ENCODE results near the gene MPPED2.

Gene MPPED2

GRCh38 chr11:30405385-30405784 is 180.8 kb downstream of the MPPED2 start:
- Mint-ChIP-seq H3K27me3 (ENCODE audit: low read depth, poor library complexity) (peaks cover 11% of the 10 kb centered on the region), H3K9me3 (no peaks in the 10 kb centered on the region), H3K36me3 (ENCODE audit: low read depth) (no peaks in the 10 kb centered on the region), H3K4me3 (no peak overlapping the region), H3K27ac (no peak overlapping the region), H3K4me1 (peaks cover 36% of the 10 kb centered on the region)
- TF ChIP-seq CTCF (IDR thresholded peaks at IDR 0.05): no peak
- DNase-seq: no peak

GRCh38 chr11:30404136-30404535 is 182.0 kb downstream of the MPPED2 start:
- TF ChIP-seq CTCF (IDR thresholded peaks at IDR 0.05): no peak
- no peak for DNase-seq
- Mint-ChIP-seq H3K9me3 (no peaks in the 10 kb centered on the region), H3K27ac (no peak overlapping the region), H3K36me3 (ENCODE audit: low read depth) (no peaks in the 10 kb centered on the region), H3K4me1 (peaks cover 36% of the 10 kb centered on the region), H3K27me3 (ENCODE audit: low read depth, poor library complexity) (peaks cover under 1% of the 10 kb centered on the region), H3K4me3 (no peak overlapping the region)

GRCh38 chr11:30395751-30396150 is 190.4 kb downstream of the MPPED2 start:
- Mint-ChIP-seq H3K4me1 (peaks cover 45% of the 10 kb centered on the region), H3K9me3 (peaks cover 12% of the 10 kb centered on the region), H3K27ac (no peak overlapping the region), H3K4me3 (no peak overlapping the region), H3K36me3 (ENCODE audit: low read depth) (peaks cover 5% of the 10 kb centered on the region), H3K27me3 (ENCODE audit: low read depth, poor library complexity) (peaks cover 3% of the 10 kb centered on the region)
- peak; percentile 12 for DNase-seq
- no peak for TF ChIP-seq CTCF (IDR thresholded peaks at IDR 0.05)

- Mint-ChIP-seq H3K9me3 (peaks cover 12% of the 10 kb centered on the region), H3K27ac (peak overlapping the region; percentile 89), H3K4me1 (peaks cover 61% of the 10 kb centered on the region), H3K27me3 (ENCODE audit: low read depth, poor library complexity) (peaks cover 6% of the 10 kb centered on the region), H3K4me3 (no peak overlapping the region), H3K36me3 (ENCODE audit: low read depth) (peaks cover 5% of the 10 kb centered on the region)
- DNase-seq: no peak
- no peak for TF ChIP-seq CTCF (IDR thresholded peaks at IDR 0.05)
Measured at GRCh38 chr11:30393012-30393411, 193.1 kb downstream of the MPPED2 start.

GRCh38 chr11:30392221-30392784 is 193.8 kb downstream of the MPPED2 start:
- no peak for DNase-seq
- Mint-ChIP-seq H3K9me3 (peaks cover 12% of the 10 kb centered on the region), H3K4me1 (peaks cover 68% of the 10 kb centered on the region), H3K36me3 (ENCODE audit: low read depth) (peaks cover 5% of the 10 kb centered on the region), H3K4me3 (no peak overlapping the region), H3K27me3 (ENCODE audit: low read depth, poor library complexity) (peaks cover 5% of the 10 kb centered on the region), H3K27ac (peak overlapping the region; percentile 86)
- TF ChIP-seq CTCF (IDR thresholded peaks at IDR 0.05): no peak

- H3K27ac Mint-ChIP-seq: peak overlapping the region; percentile 7
- H3K9me3 Mint-ChIP-seq: peaks cover 7% of the 10 kb centered on the region
- peaks cover 4% of the 10 kb centered on the region for H3K27me3 Mint-ChIP-seq (ENCODE audit: low read depth, poor library complexity)
- TF ChIP-seq CTCF (IDR thresholded peaks at IDR 0.05): no peak
- H3K36me3 Mint-ChIP-seq (ENCODE audit: low read depth): no peaks in the 10 kb centered on the region
- DNase-seq: no peak
- H3K4me3 Mint-ChIP-seq: no peak overlapping the region
- peaks cover 50% of the 10 kb centered on the region for H3K4me1 Mint-ChIP-seq
Measured at GRCh38 chr11:30388957-30389356, 197.2 kb downstream of the MPPED2 start.
